DND-41 (cell line): ENCODE measurements around the gene MAPKAPK3.
"Not testable (repeated sequence)": the region's sequence is repeated elsewhere in the genome, so short reads cannot be mapped to it uniquely, and the experiment has no call there.

Source experiments
- ATAC-seq: fragments of 200-7000 bp; cut with Tn5 transposase; 3 replicates; pipeline ENCODE4 v1.9.1; 2021; ENCODE audit warnings: low read depth; ENCODE audit not compliant: insufficient read depth
- DNase-seq: peaks from one replicate; pipeline ENCODE4 v3.0.0-alpha.2; 2020
- H2AFZ ChIP-seq: 2 replicates; pipeline ENCODE4 v1.6.0; 2012; ENCODE audit warnings: low read depth, low read length
- H3K27ac ChIP-seq: 2 replicates; pipeline ENCODE4 v1.5.1; 2012; ENCODE audit warnings: low read length, inconsistent platforms
- H3K27me3 ChIP-seq: fragments of 200-600 bp; sonication (generic); 2 replicates; pipeline ENCODE4 v1.6.0; 2012; ENCODE audit warnings: low read length, mild to moderate bottlenecking, inconsistent platforms; ENCODE audit not compliant: insufficient read depth, poor library complexity
- H3K36me3 ChIP-seq: 2 replicates; pipeline ENCODE4 v1.5.1; 2012; ENCODE audit warnings: low read length, inconsistent platforms; ENCODE audit not compliant: insufficient read depth
- H3K4me1 ChIP-seq: 2 replicates; pipeline ENCODE4 v1.5.1; 2012; ENCODE audit warnings: mild to moderate bottlenecking, low read length; ENCODE audit not compliant: insufficient read depth
- H3K4me2 ChIP-seq: 2 replicates; pipeline ENCODE4 v1.6.0; 2012; ENCODE audit warnings: mild to moderate bottlenecking, moderate library complexity, low read length, inconsistent platforms; ENCODE audit not compliant: insufficient read depth
- H3K4me3 ChIP-seq, 2 experiments: fragments of 200-600 bp in 1 of 2; shearing (Covaris generic) in 1 of 2; 2 replicates each; pipeline ENCODE4 v1.5.1; 2012 to 2016; ENCODE audit warnings: inconsistent platforms in 2 of 2, low read length in 2 of 2, mild to moderate bottlenecking in 2 of 2, low read depth in 1 of 2, moderate library complexity in 1 of 2
- H3K79me2 ChIP-seq: 2 replicates; pipeline ENCODE4 v1.6.0; 2012; ENCODE audit warnings: low read length, inconsistent platforms; ENCODE audit not compliant: insufficient read depth
- H3K9ac ChIP-seq: 2 replicates; pipeline ENCODE4 v1.6.0; 2012; ENCODE audit warnings: low read depth, mild to moderate bottlenecking, inconsistent platforms, low read length, moderate library complexity
- H3K9me3 ChIP-seq: 2 replicates; pipeline ENCODE4 v1.5.1; 2012; ENCODE audit warnings: low read length, moderate library complexity, mild to moderate bottlenecking, inconsistent platforms; ENCODE audit not compliant: insufficient read depth, severe bottlenecking
- H4K20me1 ChIP-seq: 2 replicates; pipeline ENCODE4 v1.6.0; 2012; ENCODE audit warnings: low read length; ENCODE audit not compliant: insufficient read depth
- CTCF ChIP-seq: IDR thresholded peaks from 2 replicates; pipeline ENCODE4 v1.5.1; 2012; ENCODE audit warnings: borderline replicate concordance, low read length, moderate library complexity, mild to moderate bottlenecking; ENCODE audit not compliant: poor library complexity, severe bottlenecking; ENCODE audit errors: extremely low read depth
- EZH2 ChIP-seq: IDR thresholded peaks from 3 replicates; pipeline ENCODE4 v1.6.1; 2012; ENCODE audit warnings: borderline replicate concordance, low read depth, mild to moderate bottlenecking, moderate library complexity, low read length, inconsistent platforms; ENCODE audit not compliant: severe bottlenecking

Gene MAPKAPK3

GRCh38 chr3:50665081-50665840 lies 48.3 kb downstream of the MAPKAPK3 start:
- H2AFZ ChIP-seq = no peak overlapping the region
- H3K4me3 ChIP-seq = no peak overlapping the region
- ATAC-seq = no peak; the same call in 2 of the 3 replicates
- H3K27ac ChIP-seq = no peak overlapping the region
- H3K9ac ChIP-seq = no peak overlapping the region
- no peaks in the 10 kb centered on the region for H3K9me3 ChIP-seq
- TF ChIP-seq CTCF (no peak), EZH2 (no peak)
- H3K4me2 ChIP-seq = no peak overlapping the region
- H4K20me1 ChIP-seq = no peaks in the 10 kb centered on the region
- no peaks in the 10 kb centered on the region for H3K36me3 ChIP-seq
- H3K79me2 ChIP-seq = no peaks in the 10 kb centered on the region
- DNase-seq = no peak
- no peaks in the 10 kb centered on the region for H3K27me3 ChIP-seq
- H3K4me1 ChIP-seq = no peaks in the 10 kb centered on the region

- H3K36me3 ChIP-seq, H3K9me3 ChIP-seq, H3K9ac ChIP-seq, H4K20me1 ChIP-seq, DNase-seq, H3K4me2 ChIP-seq, H3K4me3 ChIP-seq, H2AFZ ChIP-seq, ATAC-seq, H3K27ac ChIP-seq, H3K4me1 ChIP-seq, H3K27me3 ChIP-seq, H3K79me2 ChIP-seq: not testable (repeated sequence)
Observed at GRCh38 chr3:50665841-50666115, 48.8 kb downstream of the MAPKAPK3 start.

- Histone ChIP-seq H2AFZ (no peak overlapping the region), H3K4me1 (no peaks in the 10 kb centered on the region), H3K27ac (no peak overlapping the region), H4K20me1 (no peaks in the 10 kb centered on the region), H3K27me3 (no peaks in the 10 kb centered on the region), H3K79me2 (no peaks in the 10 kb centered on the region), H3K9me3 (no peaks in the 10 kb centered on the region), H3K4me2 (no peak overlapping the region), H3K4me3 (no peak overlapping the region), H3K9ac (no peak overlapping the region), H3K36me3 (no peaks in the 10 kb centered on the region)
- DNase-seq (no peak), ATAC-seq (no peak)
- TF ChIP-seq CTCF = no peak
- TF ChIP-seq EZH2 = no peak
Observed at GRCh38 chr3:50666837-50667236, 49.9 kb downstream of the MAPKAPK3 start.

- H3K27me3 ChIP-seq = peaks cover 34% of the 10 kb centered on the region
- H4K20me1 ChIP-seq = no peaks in the 10 kb centered on the region
- no peak for DNase-seq
- H3K4me3 ChIP-seq = no peak overlapping the region
- ATAC-seq = no peak
- no peak overlapping the region for H2AFZ ChIP-seq
- H3K9ac ChIP-seq = no peak overlapping the region
- no peak overlapping the region for H3K27ac ChIP-seq
- H3K4me2 ChIP-seq = no peak overlapping the region
- no peaks in the 10 kb centered on the region for H3K9me3 ChIP-seq
- no peaks in the 10 kb centered on the region for H3K36me3 ChIP-seq
- H3K4me1 ChIP-seq = no peaks in the 10 kb centered on the region
- H3K79me2 ChIP-seq = no peaks in the 10 kb centered on the region
- TF ChIP-seq EZH2 = no peak
- no peak for TF ChIP-seq CTCF
Observed at GRCh38 chr3:50671331-50671730, 54.4 kb downstream of the MAPKAPK3 start.
